Dendritic cell treated with granulocyte-macrophage colony-stimulating factor and Interleukin-4, amounts not matched to agents 40 ng/mL and 50 ng/mL, for 4 days (primary cell): ENCODE results near the gene SPINDOC.
A peak's percentile ranks its signal among the peaks of the same experiment; 100 is the strongest.

ENCODE experiments used
- H3K27ac Mint-ChIP-seq: one replicate; pipeline ENCODE4 v1.8.0; 2022; ENCODE audit warnings: mild to moderate bottlenecking, mixed read lengths
- H3K27me3 Mint-ChIP-seq: one replicate; pipeline ENCODE4 v1.8.0; 2022; ENCODE audit warnings: mild to moderate bottlenecking, mixed read lengths
- H3K36me3 Mint-ChIP-seq: one replicate; pipeline ENCODE4 v1.8.0; 2022; ENCODE audit warnings: low read depth, mixed read lengths
- H3K4me1 Mint-ChIP-seq: one replicate; pipeline ENCODE4 v1.8.0; 2022; ENCODE audit warnings: low read depth, mixed read lengths
- H3K4me3 Mint-ChIP-seq: one replicate; pipeline ENCODE4 v1.8.0; 2022; ENCODE audit warnings: mild to moderate bottlenecking, moderate library complexity, mixed read lengths
- H3K9me3 Mint-ChIP-seq: one replicate; pipeline ENCODE4 v1.8.0; 2022; ENCODE audit warnings: mixed read lengths
- intact Hi-C: fragments of 100-400 bp; cut with micrococcal nuclease; formaldehyde crosslinking; loops from one replicate; pipeline ENCODE4 v1.15.0; 2022

SPINDOC gene

DNA sequence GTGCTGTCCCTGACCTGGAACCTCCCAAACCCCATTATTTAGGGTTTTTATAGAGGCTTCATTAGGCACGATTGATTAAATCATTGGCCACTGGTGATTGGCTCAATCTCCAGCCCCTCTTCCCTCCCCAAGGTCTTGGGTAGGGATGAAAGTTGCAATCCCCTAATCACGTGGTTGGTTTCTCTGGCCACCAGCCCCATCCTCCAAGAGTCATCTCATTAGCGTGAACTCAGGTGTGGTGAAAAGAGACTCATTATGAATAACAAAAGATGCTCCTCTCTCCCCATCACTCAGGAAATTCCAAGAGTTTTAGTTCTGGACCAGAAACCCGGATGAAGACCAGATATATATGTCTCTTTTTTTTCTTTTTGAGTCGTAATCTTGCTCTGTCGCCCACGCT, 18.1 kb downstream of the SPINDOC start:
- H3K4me1 Mint-ChIP-seq = peaks cover 9% of the 10 kb centered on the region
- no peaks in the 10 kb centered on the region for H3K9me3 Mint-ChIP-seq
- H3K4me3 Mint-ChIP-seq = no peak overlapping the region
- no peaks in the 10 kb centered on the region for H3K27me3 Mint-ChIP-seq
- intact Hi-C loops = loop anchor here (10.0 kb wide), 1 partner anchor 67 kb away; the partner anchor contains the start of gene ZFTA
- no peak overlapping the region for H3K27ac Mint-ChIP-seq
- H3K36me3 Mint-ChIP-seq = peaks cover 25% of the 10 kb centered on the region

DNA sequence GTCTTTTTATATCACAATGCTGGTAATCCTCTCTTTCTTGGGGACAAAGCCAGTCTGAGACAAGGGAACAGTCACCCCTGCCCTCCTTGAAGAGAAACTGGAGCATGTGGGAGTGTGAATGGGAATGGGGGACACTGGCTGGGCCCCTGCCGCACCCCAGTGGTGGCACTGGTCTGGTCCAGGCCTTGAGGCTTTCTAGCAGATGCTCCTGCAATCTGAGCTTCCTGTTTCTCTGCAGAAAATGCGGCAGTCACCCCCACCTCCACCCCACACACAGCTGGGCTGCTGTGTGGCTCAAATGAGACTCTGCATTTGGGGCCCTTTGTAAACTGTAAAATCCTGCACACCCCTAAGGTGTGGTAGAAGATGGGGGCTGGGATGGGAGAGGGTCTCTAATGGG, 19.1 kb downstream of the SPINDOC start:
- no peak overlapping the region for H3K27ac Mint-ChIP-seq
- no peaks in the 10 kb centered on the region for H3K9me3 Mint-ChIP-seq
- intact Hi-C loops = loop anchor here (10.0 kb wide), 1 partner anchor 68 kb away; the partner anchor contains the start of gene ZFTA
- H3K27me3 Mint-ChIP-seq = no peaks in the 10 kb centered on the region
- no peak overlapping the region for H3K4me3 Mint-ChIP-seq
- peaks cover 14% of the 10 kb centered on the region for H3K36me3 Mint-ChIP-seq
- peaks cover 16% of the 10 kb centered on the region for H3K4me1 Mint-ChIP-seq

DNA sequence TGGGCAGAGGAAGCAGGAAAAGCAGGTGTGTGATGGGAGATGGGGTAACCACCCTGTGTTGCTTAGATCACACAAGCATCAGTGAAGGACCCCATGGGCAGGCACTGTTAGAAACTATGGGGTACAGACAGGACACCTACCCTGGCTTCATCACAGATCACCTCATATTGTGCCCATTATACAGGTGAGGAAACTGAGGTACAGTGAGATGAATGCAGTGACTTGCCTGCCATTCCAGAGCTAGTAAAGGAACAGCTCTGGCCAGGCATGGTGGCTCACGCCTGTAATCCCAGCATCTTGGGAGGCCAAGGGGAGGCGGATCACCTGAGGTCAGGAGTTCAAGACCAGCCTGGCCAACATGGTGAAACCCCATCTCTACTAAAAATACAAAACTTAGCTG, 19.8 kb downstream of the SPINDOC start:
- H3K27ac Mint-ChIP-seq = no peak overlapping the region
- peaks cover 9% of the 10 kb centered on the region for H3K36me3 Mint-ChIP-seq
- no peak overlapping the region for H3K4me3 Mint-ChIP-seq
- intact Hi-C loops = loop anchor here (10.0 kb wide), 1 partner anchor 68 kb away; the partner anchor contains the start of gene ZFTA
- no peaks in the 10 kb centered on the region for H3K9me3 Mint-ChIP-seq
- H3K4me1 Mint-ChIP-seq = peaks cover 24% of the 10 kb centered on the region
- no peaks in the 10 kb centered on the region for H3K27me3 Mint-ChIP-seq

DNA sequence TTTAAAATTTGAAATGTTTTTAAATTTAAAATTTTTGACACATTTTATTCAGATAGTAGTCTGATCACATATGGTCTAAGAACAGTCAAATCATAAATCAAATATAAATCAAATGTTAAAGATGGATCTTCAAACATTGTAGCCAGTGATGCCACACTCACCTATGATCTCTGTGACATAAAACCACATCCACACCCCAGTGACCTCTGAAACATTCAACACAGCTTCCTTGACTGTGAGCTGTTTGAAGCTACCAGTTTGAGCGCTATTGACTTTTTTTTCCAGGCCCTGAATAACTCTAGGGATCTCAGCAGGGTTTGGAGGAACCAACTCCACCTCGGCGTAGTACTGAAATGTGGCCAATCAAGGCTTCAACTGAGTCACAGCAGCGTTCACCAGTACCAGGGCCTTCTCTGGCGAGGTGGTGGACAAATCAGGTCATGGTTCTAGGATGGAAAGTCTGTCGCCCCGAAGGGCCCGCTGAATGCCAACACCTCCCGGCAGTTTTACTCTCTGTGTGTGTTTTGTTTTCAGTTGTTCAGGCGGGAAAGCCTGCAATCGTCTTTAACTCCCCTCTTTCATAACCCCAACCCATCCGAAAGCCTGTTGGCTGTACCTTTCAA, 21.4 kb downstream of the SPINDOC start:
- Mint-ChIP-seq H3K27me3 (no peaks in the 10 kb centered on the region), H3K9me3 (no peaks in the 10 kb centered on the region), H3K36me3 (peaks cover 4% of the 10 kb centered on the region), H3K4me3 (no peak overlapping the region), H3K27ac (no peak overlapping the region), H3K4me1 (peaks cover 27% of the 10 kb centered on the region)
- intact Hi-C loops = loop anchor here (5.0 to 10.0 kb wide), 2 partner anchors 53 to 70 kb away; partner anchors contain the start of gene ZFTA

DNA sequence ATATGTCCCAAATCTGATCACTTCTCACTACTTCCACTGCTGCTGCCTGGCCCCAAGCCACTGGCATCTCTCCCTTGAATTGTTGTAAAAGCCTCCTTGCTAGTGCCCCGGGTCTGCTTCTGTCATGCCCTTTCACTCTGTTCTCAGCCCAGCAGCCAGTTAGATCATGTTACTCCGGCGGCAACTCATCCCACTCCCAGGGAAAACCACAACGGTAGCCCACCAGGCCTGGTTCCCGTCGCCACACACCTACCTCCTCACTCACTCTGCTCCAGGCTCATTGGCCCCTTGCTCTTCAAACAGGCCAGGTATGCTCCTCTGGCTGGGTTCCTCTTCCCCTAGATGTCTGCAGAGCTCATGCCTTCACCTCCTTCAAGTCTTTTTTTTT, 21.9 kb downstream of the SPINDOC start:
- H3K4me3 Mint-ChIP-seq = no peak overlapping the region
- H3K4me1 Mint-ChIP-seq = peaks cover 32% of the 10 kb centered on the region
- peaks cover 9% of the 10 kb centered on the region for H3K36me3 Mint-ChIP-seq
- no peaks in the 10 kb centered on the region for H3K27me3 Mint-ChIP-seq
- intact Hi-C loops = loop anchor here (5.0 to 10.0 kb wide), 2 partner anchors 52 to 70 kb away; partner anchors contain the start of gene ZFTA
- H3K27ac Mint-ChIP-seq = no peak overlapping the region
- no peaks in the 10 kb centered on the region for H3K9me3 Mint-ChIP-seq

DNA sequence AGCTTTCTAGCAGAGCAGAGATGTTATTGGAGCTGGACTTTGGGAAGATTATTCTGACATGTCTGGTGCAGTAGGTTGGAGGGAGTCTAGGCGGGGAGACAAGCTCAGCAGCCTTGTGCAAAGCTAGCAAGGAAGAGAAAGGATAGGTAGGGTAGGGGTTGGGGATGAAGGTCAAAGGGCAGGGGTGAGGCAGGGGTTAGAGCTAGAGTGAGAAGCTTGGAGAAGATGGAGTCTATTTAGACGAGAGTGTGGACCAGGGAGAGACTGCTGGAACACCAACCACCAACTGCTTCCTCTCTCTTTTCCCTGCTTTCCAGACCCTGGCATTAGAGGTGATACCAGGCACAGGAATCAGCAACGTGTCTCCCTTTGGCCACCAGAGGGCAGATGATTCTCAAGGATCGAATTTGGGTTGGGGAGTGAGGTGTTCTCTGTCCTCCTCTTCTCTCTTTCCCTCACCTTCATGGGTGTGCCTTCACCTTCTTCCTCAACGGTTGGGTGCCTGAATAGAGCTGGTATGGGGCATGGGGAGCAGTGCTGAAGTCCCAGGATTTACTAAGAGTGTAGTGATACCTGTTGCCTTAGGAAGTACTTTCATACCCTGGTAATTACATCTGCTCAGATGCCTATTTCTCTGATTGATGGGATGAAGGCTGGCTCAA, 23.9 kb downstream of the SPINDOC start:
- intact Hi-C loops = loop anchor here (1.0 to 10.0 kb wide), 3 partner anchors 50 to 108 kb away; partner anchors contain the start of gene ZFTA
- Mint-ChIP-seq H3K36me3 (peaks cover 30% of the 10 kb centered on the region), H3K4me1 (peaks cover 51% of the 10 kb centered on the region), H3K9me3 (no peaks in the 10 kb centered on the region), H3K27ac (peak overlapping the region; percentile 92), H3K4me3 (no peak overlapping the region), H3K27me3 (no peaks in the 10 kb centered on the region)

DNA sequence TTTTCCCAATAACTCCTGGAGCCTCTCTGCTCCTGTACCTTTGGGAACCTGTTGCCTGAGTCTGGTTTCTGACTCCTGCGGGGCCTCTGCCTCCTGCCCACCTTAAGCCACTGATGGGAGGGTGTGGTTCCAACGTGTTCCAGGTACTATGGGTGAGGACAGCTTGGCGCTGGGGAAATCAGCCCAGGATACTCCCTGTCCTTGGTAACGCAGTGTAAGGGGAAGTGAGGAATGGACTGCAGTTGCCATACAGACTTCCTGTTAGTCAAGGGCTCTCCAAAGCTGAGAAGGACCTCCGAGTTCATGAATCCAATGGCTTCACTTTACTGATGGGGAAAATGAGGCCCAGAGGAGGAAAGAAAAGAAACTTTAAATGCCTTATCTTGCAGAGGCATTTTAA, 24.5 kb downstream of the SPINDOC start:
- intact Hi-C loops = loop anchor here (1.0 to 10.0 kb wide), 5 partner anchors 35 to 108 kb away; partner anchors contain the start of genes NAA40 and ZFTA
- H3K9me3 Mint-ChIP-seq = no peaks in the 10 kb centered on the region
- peak overlapping the region; percentile 86 for H3K4me3 Mint-ChIP-seq
- peaks cover 51% of the 10 kb centered on the region for H3K4me1 Mint-ChIP-seq
- peaks cover 35% of the 10 kb centered on the region for H3K36me3 Mint-ChIP-seq
- no peaks in the 10 kb centered on the region for H3K27me3 Mint-ChIP-seq
- peak overlapping the region; percentile 92 for H3K27ac Mint-ChIP-seq

DNA sequence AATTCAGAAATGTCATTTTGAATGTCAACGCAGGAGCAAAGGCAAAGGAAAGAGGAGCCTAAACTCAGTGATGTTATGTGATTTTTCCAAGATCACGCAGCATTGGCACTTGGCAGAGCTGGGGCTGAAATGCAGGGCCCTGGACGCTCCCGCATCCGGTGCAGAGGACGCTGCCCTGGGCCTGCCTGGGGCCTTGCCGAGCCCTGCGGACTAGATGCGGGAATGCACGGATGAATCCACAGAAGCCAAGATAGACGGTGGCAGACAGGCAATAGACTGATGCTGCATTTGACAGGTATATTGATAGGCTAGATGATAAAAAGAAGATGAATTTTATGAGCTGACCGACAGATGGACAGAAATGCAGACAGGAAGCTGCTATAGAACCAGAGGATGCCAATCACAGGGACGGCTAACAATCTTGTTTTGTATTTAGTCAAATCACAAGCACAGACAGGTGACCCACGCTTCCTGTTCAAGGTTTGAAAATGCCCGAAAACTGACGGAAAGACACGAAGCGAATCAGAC, 25.0 kb downstream of the SPINDOC start:
- H3K9me3 Mint-ChIP-seq = no peaks in the 10 kb centered on the region
- peak overlapping the region; percentile 86 for H3K4me3 Mint-ChIP-seq
- H3K27me3 Mint-ChIP-seq = no peaks in the 10 kb centered on the region
- peaks cover 40% of the 10 kb centered on the region for H3K36me3 Mint-ChIP-seq
- peak overlapping the region; percentile 92 for H3K27ac Mint-ChIP-seq
- intact Hi-C loops = loop anchor here (1.0 to 10.0 kb wide), 4 partner anchors 34 to 101 kb away; partner anchors contain the start of genes NAA40 and ZFTA
- peaks cover 54% of the 10 kb centered on the region for H3K4me1 Mint-ChIP-seq

DNA sequence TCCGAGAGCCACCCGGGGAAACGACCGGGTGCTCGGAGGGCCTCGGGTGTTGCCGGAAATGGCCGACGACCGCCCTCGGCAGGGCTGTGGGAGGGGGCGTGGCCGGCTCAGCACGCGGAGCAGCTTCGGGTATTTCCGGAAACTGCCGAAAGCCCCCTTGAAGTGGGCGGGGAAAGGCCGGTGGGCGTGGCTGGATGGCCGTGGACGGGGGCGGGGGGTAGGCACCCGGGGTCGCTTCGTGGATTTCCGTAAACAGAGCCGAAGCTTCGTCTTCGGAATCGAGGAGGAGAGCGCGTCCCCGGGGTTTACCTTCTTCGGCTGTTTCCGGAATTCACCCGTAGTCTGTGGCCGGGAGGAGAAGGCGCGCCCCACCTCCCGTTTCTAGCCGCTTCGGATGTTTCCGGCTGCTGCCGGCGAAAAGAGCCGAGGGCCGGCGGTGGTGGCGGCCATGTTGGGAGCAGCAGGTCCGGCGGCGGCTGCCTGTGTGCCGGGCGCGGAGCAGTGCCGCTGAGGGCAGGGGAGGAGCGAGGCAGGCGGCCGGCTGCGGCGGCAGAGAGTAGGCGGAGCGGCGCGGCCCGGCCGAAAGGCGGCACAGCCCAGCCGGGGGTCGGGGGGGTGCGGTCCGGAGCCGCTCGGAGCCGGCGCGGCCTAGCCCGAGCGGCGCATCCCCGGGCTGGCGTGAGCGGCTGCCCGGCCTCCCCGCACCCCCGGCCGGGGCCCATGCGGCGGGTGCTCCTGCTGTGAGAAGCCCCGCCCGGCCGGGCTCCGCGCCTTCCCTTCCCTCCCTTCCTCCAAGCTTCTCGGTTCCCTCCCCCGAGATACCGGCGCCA, 25.6 kb downstream of the SPINDOC start, which contains the start of gene MARK2:
MARK2 (plus strand) TSS at position 433 of the 830 bp plus-strand sequence; CDS start at position 830, 397 bp downstream.
- Mint-ChIP-seq H3K4me3 (peak within 1 kb of the TSS; percentile 86), H3K36me3 (peaks cover 47% of the 10 kb centered on the region), H3K9me3 (no peaks in the 10 kb centered on the region), H3K27ac (peak within 1 kb of the TSS; percentile 92), H3K4me1 (peaks cover 60% of the 10 kb centered on the region), H3K27me3 (no peaks in the 10 kb centered on the region)
- intact Hi-C loops = loop anchor here (1.0 to 10.0 kb wide), 4 partner anchors 33 to 100 kb away; partner anchors contain the start of genes NAA40 and ZFTA

DNA sequence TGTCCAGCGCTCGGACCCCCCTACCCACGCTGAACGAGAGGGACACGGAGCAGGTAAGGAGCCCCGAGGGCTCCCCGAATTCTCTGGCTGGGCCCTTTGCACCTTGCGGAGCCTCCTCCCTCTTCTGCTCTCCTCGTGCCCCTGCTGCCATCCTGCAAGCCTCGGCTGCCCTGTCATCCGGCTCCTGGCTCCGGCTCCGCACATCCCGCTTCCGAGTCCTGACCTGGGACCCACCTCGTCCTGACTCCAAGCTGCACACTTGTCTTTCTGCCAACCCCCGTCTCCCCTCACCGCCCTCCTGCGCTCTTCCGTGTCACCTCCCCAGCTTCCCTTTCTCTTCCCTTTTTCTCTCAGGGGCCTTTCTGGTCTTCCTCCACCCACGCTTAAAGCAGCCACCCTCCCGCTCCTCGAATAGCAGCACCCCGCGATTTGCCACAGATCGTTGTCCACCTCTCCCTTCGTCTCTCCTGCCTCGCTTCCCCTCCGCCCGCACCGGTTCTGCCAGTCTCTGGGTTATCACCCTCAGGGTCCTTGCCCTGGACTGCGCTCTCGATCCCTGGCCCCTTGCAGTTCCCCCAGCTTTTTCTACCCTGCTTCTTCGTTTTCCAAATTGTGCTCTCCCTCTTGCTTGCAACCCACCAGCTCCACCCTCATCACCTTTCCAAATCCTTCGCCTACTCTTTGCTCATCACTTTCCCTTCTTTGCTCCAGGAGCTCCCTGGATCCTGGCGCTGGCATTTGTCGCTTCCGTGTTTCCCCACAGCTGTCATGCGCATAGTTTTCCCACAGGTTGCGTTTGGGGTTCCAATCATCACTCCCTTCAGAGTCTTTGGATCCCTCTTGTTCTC, 26.5 kb downstream of the SPINDOC start:
- H3K4me3 Mint-ChIP-seq = peak overlapping the region; percentile 86
- H3K27ac Mint-ChIP-seq = peak overlapping the region; percentile 92
- no peaks in the 10 kb centered on the region for H3K9me3 Mint-ChIP-seq
- intact Hi-C loops = loop anchor here (2.0 to 10.0 kb wide), 3 partner anchors 48 to 99 kb away; partner anchors contain the start of genes NAA40 and ZFTA
- H3K27me3 Mint-ChIP-seq = no peaks in the 10 kb centered on the region
- peaks cover 52% of the 10 kb centered on the region for H3K36me3 Mint-ChIP-seq
- H3K4me1 Mint-ChIP-seq = peaks cover 69% of the 10 kb centered on the region

DNA sequence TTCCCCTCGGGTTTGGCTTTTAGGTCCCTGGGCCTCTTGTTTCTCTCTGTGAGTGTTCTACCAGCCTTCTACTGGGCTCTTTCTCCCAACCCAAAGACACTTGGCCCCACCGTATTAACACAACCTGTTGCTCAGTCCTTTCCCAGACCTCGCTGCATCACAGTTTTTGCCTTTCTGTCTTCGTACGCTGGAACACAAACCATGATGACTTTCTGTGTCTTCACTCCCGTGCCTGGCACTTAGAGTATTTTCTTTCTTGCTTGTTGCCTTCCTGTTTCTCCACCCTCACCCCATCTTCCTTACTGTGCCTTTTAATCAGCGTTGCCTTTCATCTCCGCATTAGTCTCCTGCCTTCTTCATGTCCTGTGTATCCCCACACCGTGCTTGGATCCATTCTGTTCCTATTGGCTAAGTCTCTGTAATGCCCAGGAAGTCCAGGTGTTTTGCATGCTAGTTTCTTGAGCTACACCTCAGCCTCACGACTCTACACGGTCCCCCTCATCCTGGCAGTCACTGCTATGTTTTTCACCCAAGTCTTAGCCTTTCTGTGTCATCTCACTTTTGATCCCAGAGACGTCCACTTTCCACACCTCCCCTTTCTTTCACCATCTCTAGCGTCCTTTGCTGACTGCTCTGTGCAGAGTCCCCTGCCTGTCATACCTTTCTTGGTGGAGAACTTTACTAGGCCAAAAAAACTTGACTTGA, 27.3 kb downstream of the SPINDOC start:
- no peaks in the 10 kb centered on the region for H3K27me3 Mint-ChIP-seq
- H3K9me3 Mint-ChIP-seq = no peaks in the 10 kb centered on the region
- H3K36me3 Mint-ChIP-seq = peaks cover 52% of the 10 kb centered on the region
- peak overlapping the region; percentile 92 for H3K27ac Mint-ChIP-seq
- H3K4me1 Mint-ChIP-seq = peaks cover 77% of the 10 kb centered on the region
- intact Hi-C loops = no loop called here
- H3K4me3 Mint-ChIP-seq = peak overlapping the region; percentile 86

DNA sequence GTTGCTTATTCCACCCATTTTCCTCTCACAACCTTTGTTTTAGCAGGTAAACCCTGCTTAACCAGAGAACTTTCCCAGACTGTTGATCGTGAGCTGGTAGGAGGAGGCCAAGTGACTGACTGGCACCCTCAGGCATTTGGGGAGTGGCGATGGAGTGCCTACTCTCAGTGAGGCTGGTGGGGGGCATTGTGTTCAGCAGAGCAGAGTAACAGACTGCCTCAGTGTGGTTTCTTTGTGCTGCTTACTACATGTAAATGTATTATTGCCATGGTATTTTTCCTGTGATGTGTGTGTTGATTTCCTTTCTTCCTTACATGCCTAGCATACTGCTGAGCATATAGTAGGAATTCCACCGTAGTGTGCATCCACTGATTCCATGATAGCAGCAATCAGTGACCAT, 28.3 kb downstream of the SPINDOC start:
- H3K36me3 Mint-ChIP-seq = peaks cover 53% of the 10 kb centered on the region
- intact Hi-C loops = no loop called here
- H3K27ac Mint-ChIP-seq = peak overlapping the region; percentile 92
- no peaks in the 10 kb centered on the region for H3K9me3 Mint-ChIP-seq
- no peaks in the 10 kb centered on the region for H3K27me3 Mint-ChIP-seq
- H3K4me1 Mint-ChIP-seq = peaks cover 84% of the 10 kb centered on the region
- H3K4me3 Mint-ChIP-seq = peak overlapping the region; percentile 86
